AG09309 (cell line): ENCODE measurements around the gene C11orf98.
"Not testable (repeated sequence)": the region's sequence is repeated elsewhere in the genome, so short reads cannot be mapped to it uniquely, and the experiment has no call there.

Experiments used
- DNase-seq: peaks from one replicate; pipeline ENCODE4 v3.0.0-alpha.2; 2010; ENCODE audit warnings: low read depth
- H3K4me3 ChIP-seq: 2 replicates; pipeline ENCODE4 v1.5.1; 2011; ENCODE audit warnings: mild to moderate bottlenecking, low read depth, low read length, moderate library complexity; ENCODE audit not compliant: control insufficient read depth
- TF ChIP-seq, protein P1 (sequence below): IDR thresholded peaks from 2 replicates; pipeline ENCODE4 v1.5.1; 2011; ENCODE audit warnings: mild to moderate bottlenecking, low read depth, low read length, inconsistent platforms; ENCODE audit not compliant: insufficient read depth, control insufficient read depth; ENCODE audit errors: missing control alignments

Gene C11orf98

DNA sequence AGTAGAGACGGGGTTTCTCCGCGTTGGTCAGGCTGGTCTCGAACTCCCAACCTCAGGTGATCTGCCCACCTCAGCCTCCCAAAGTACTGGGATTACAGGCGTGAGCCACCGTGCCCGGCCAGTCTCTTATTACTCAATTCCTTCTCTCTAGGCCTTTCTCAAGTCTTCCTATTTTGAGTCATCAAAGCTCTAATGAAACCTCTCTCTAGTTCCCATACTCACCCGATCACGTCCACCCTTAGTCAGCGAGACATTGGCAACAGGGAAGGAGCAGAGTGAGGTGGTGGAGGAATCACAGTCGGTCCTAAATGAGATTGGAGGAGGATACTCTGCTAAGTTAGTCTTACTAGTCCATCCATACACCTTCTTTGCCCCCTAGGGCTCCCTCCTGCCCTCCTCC lies 37.2 kb upstream of the C11orf98 start:
- no peak for DNase-seq
- no peak overlapping the region for H3K4me3 ChIP-seq
- TF ChIP-seq, protein P1, sequence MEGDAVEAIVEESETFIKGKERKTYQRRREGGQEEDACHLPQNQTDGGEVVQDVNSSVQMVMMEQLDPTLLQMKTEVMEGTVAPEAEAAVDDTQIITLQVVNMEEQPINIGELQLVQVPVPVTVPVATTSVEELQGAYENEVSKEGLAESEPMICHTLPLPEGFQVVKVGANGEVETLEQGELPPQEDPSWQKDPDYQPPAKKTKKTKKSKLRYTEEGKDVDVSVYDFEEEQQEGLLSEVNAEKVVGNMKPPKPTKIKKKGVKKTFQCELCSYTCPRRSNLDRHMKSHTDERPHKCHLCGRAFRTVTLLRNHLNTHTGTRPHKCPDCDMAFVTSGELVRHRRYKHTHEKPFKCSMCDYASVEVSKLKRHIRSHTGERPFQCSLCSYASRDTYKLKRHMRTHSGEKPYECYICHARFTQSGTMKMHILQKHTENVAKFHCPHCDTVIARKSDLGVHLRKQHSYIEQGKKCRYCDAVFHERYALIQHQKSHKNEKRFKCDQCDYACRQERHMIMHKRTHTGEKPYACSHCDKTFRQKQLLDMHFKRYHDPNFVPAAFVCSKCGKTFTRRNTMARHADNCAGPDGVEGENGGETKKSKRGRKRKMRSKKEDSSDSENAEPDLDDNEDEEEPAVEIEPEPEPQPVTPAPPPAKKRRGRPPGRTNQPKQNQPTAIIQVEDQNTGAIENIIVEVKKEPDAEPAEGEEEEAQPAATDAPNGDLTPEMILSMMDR = no peak

DNA sequence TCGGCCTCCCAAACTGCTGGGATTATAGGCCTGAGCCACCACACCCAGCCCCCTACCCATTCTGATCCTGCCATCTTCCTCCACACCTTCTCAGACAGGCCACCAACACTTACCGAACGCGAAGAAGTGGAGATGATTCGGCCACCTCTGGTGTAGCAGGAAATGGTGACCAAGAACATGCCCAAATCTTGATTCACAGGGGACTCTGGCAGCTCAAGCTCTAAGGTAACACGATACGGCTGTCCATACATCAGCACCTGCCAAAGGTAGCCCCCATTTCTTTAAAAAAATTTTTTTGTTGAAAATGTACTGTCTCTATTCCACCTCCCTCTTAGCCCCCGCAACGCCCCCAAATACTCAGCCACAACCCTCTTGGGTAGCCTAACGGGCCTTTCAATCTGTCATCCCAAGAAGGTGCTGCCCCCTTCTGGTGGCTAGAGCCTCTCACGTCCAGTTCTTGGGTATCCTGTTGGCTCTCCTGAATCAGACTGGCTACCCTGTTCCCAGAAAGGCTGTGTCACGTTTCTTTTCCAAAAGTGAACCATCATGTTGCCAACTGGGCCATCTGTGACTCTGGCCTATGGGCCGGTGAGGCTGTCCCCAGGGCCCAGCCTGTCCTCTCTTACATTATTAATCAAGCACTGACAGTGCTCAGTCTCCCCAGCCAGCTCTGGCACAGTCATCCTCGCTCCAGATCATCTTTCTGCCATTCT lies 29.6 kb upstream of the C11orf98 start:
- DNase-seq = no peak
- no peak overlapping the region for H3K4me3 ChIP-seq
- TF ChIP-seq, protein P1 = peak; percentile 81

DNA sequence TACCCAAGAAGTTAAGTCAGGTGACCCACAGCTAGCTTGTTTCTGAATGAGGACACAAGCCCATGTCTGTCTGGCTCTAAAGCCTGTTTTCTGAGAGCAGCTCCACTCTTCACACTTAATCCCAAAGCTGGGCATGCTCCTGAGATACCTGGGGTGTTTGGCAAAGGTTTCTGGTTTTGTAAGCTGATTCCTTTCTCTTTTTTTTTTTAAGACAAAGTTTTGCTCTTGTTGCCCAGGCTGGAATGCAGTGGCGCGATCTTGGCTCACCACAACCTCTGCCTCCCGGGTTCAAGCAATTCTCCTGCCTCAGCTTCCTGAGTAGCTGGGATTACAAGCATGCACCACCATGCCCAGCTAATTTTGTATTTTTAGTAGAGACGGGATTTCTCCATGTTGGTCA lies 28.6 kb upstream of the C11orf98 start:
- not testable (repeated sequence) for H3K4me3 ChIP-seq, DNase-seq

DNA sequence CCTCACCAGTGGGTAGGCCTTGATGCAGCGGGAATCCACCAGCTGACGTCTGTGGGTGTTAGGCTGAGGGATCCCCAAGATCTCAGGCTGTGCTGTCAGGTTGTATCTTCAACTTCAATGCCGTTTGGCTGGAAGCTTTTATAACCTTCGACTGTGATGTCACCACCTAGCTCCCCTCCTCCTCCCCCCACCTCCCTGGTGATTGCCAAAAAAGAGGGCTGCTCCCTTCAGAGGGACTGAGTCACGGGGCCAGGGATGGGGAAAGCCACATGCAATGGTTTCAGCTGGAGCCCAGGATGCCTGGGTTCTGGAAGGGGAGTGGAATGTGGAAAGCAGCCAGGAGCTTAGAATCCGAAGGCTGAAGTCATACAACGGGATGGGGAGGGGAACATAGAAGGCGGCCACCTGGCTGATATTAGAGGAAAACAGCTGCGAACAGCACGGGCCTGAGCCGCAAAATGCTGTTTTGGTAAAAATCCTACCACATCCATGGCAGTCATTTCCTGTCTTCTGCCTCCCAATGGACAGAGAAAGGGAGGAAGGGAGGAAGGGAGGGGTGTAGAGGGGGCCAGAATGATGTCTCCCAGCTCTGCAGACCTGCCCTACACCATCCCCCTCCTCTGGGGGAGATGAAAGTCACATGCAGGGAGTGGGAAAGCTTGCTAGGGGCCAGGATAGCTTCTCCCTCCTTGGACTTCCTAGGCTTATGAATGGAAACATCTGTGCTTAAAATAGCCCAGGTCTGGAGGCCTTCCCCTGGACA lies 24.6 kb upstream of the C11orf98 start, which contains the start of gene LRRN4CL:
TSS of gene LRRN4CL (minus strand) at position 110 of the 763 bp plus-strand sequence. CDS start 1,022 bp downstream, outside the sequence.
- TF ChIP-seq, protein P1 = peak; percentile 3
- H3K4me3 ChIP-seq = 0 out of 2 replicates have a peak within 1 kb of the TSS, but pooled peaks have one; percentile 0
- DNase-seq = peak; percentile 91

DNA sequence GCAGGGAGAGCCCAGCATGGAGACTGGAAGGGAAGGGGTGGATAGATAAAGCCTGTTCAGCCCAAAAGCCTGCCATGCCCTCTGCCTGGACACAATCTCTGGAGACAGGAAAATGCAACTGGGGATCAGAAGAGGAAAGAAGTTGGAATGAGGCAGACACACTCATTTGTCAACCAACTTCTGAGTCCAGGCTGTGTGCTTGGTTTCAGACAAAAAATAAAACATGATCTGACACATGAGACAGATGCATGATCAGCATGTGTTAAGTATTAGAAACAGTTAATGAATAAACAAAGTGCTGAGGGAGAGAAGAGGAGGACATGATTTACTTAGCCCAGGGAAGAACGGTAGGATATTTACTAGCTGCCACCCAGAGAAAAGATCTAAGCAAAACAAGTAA lies 23.5 kb upstream of the C11orf98 start:
- TF ChIP-seq, protein P1 = no peak
- H3K4me3 ChIP-seq = no peak overlapping the region
- no peak for DNase-seq

DNA sequence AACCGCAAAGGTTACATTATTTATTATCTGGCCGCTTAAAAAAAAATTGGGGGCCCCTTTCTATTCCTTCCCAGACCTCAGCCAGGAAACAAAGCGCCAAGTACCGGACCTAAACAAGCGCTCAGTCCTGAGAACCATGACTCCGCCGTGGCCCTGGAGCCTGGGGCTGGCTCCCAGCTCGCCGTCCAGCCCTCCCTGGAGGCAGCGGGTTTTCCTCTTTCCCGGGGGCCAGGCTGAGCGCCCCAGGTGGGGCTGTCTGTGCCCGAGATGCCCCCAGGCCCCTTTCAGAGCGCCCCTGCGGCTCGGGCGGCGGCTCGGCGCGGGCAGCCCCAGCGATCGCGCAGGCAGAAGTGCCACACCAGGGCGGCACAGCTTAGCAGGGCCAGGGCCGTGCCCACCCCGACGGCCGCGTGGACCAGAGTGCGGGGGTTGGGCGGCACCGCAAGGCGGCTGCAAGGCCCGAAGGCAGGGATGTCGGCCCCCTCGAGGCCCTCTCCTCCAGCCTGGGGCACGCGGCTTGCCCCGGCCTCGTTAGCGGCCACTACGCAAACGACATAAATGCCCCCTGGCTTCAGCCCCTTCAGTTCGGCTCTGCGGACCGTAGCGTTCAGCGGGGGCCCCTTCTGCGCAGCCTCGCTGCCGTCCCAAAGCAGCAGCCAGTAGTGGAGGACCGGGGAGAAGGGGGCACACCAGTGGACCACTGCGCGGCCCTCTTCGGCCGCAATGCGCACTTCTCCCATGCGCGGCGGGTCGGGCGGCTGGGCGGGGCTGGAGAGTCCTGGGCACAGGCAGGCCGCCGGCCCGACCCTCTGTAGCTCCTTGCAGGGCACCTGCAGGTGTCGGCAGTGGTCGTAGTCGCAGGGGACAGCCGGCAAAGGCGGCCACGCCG lies 22.7 kb upstream of the C11orf98 start:
- no peak overlapping the region for H3K4me3 ChIP-seq
- DNase-seq = no peak
- TF ChIP-seq, protein P1 = no peak

DNA sequence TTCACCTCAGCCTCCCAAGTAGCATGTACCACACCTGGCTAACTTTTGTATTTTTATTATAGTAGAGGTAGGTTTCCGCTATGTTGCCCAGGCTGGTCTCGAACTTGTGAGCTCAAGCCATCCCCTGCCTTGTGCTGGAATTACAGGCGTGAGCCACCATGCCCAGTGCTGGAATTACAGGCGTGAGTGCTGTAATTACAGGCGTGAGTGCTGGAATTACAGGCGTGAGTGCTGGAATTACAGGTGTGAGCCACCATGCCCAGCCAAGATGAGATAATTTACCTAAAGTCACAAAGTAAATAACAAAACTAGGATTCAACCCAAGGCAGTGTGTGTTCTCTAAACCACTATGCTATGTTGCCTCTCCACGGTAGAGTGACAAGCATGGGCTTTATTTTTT lies 17.5 kb upstream of the C11orf98 start:
- H3K4me3 ChIP-seq = no peak overlapping the region
- no peak for DNase-seq
- TF ChIP-seq, protein P1 = no peak
